Ishikawa (cell line): ENCODE data around the gene COL8A2.

Experiments
- CEBPB ChIP-seq: IDR thresholded peaks from 2 replicates; pipeline ENCODE4 v1.6.1; 2012
- CREB1 ChIP-seq: IDR thresholded peaks from 2 replicates; pipeline ENCODE4 v1.6.1; 2012; ENCODE audit warnings: low read depth
- EGR1 ChIP-seq: IDR thresholded peaks from 2 replicates; pipeline ENCODE4 v1.6.1; 2012
- EP300 ChIP-seq: IDR thresholded peaks from 2 replicates; pipeline ENCODE4 v1.6.1; 2012; ENCODE audit warnings: borderline replicate concordance
- FOXM1 ChIP-seq: IDR thresholded peaks from 2 replicates; pipeline ENCODE4 v1.6.1; 2012; ENCODE audit warnings: low read depth, borderline replicate concordance
- NFIC ChIP-seq: IDR thresholded peaks from 2 replicates; pipeline ENCODE4 v1.6.1; 2012
- RAD21 ChIP-seq: IDR thresholded peaks from 2 replicates; pipeline ENCODE4 v1.6.1; 2012; ENCODE audit warnings: low read depth
- REST ChIP-seq: IDR thresholded peaks from 2 replicates; pipeline ENCODE4 v1.6.1; 2012; ENCODE audit warnings: low read depth, mild to moderate bottlenecking
- TAF1 ChIP-seq: IDR thresholded peaks from 2 replicates; pipeline ENCODE4 v1.6.1; 2012; ENCODE audit warnings: low read depth, mild to moderate bottlenecking
- TCF12 ChIP-seq: IDR thresholded peaks from 2 replicates; pipeline ENCODE4 v1.6.1; 2012; ENCODE audit warnings: low read depth
- TEAD4 ChIP-seq: IDR thresholded peaks from 2 replicates; pipeline ENCODE4 v1.6.1; 2012
- USF1 ChIP-seq: IDR thresholded peaks from 2 replicates; pipeline ENCODE4 v1.6.1; 2012
- YY1 ChIP-seq: IDR thresholded peaks from 2 replicates; pipeline ENCODE4 v1.6.1; 2012; ENCODE audit warnings: low read depth
- ZBTB7A ChIP-seq: IDR thresholded peaks from 2 replicates; pipeline ENCODE4 v1.6.1; 2012; ENCODE audit warnings: low read depth
- TF ChIP-seq, protein P1 (sequence below): IDR thresholded peaks from 2 replicates; pipeline ENCODE4 v1.6.1; 2012

COL8A2 gene

GRCh38 chr1:36092166-36092797 lies 32.7 kb downstream of the COL8A2 start:
- no peak for TF ChIP-seq TAF1
- no peak for TF ChIP-seq USF1
- TF ChIP-seq CEBPB: no peak
- TF ChIP-seq, protein P1, sequence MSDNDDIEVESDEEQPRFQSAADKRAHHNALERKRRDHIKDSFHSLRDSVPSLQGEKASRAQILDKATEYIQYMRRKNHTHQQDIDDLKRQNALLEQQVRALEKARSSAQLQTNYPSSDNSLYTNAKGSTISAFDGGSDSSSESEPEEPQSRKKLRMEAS: no peak
- TF ChIP-seq RAD21: no peak
- TF ChIP-seq EGR1: no peak
- TF ChIP-seq YY1: no peak
- TF ChIP-seq FOXM1: no peak
- TF ChIP-seq ZBTB7A: no peak
- TF ChIP-seq NFIC: no peak
- TF ChIP-seq REST: no peak
- no peak for TF ChIP-seq EP300
- no peak for TF ChIP-seq CREB1
- no peak for TF ChIP-seq TCF12
- no peak for TF ChIP-seq TEAD4

DNA sequence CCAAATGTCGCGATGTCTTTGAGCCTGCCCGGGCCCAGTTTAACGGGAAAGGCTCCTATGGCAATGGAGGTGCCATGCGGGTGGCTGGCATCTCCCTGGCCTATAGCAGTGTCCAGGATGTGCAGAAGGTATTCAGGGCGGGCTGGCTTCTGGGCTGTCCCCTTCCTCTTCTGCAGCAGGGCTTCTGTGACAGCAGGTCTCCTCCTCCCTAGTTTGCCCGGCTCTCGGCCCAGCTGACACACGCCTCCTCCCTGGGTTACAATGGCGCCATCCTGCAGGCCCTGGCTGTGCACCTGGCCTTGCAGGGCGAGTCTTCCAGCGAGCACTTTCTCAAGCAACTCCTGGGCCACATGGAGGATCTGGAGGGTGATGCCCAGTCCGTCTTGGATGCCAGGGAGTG lies 33.3 kb downstream of the COL8A2 start:
- TF ChIP-seq TAF1: no peak
- no peak for TF ChIP-seq FOXM1
- no peak for TF ChIP-seq RAD21
- TF ChIP-seq, protein P1: no peak
- TF ChIP-seq CREB1: no peak
- no peak for TF ChIP-seq USF1
- TF ChIP-seq YY1: no peak
- TF ChIP-seq CEBPB: no peak
- no peak for TF ChIP-seq EGR1
- TF ChIP-seq TEAD4: no peak
- TF ChIP-seq EP300: no peak
- no peak for TF ChIP-seq ZBTB7A
- no peak for TF ChIP-seq NFIC
- no peak for TF ChIP-seq REST
- TF ChIP-seq TCF12: no peak

- TF ChIP-seq EGR1: no peak
- TF ChIP-seq RAD21: no peak
- TF ChIP-seq NFIC: no peak
- no peak for TF ChIP-seq EP300
Measured at GRCh38 chr1:36091141-36091540, 33.9 kb downstream of the COL8A2 start.

GRCh38 chr1:36089393-36090121 lies 35.5 kb downstream of the COL8A2 start:
- TF ChIP-seq, protein P1: peak; percentile 53
- TF ChIP-seq CREB1 (no peak), TEAD4 (peak; percentile 79), TAF1 (no peak), TCF12 (no peak), ZBTB7A (no peak), EGR1 (peak; percentile 43; the same call in 1 of the 2 replicates), EP300 (no peak), NFIC (no peak)

GRCh38 chr1:36088577-36089392 lies 36.2 kb downstream of the COL8A2 start, which contains the start of gene ADPRS:
TSS of gene ADPRS (plus strand) at chr1:36088892. CDS start at chr1:36088905, 13 bp downstream.
- TF ChIP-seq TCF12 (peak; percentile 73; the same call in 1 of the 2 replicates), CREB1 (peak; percentile 83), FOXM1 (no peak), EP300 (peak; percentile 48; the same call in 1 of the 2 replicates), USF1 (no peak), ZBTB7A (peak; percentile 72), REST (no peak), EGR1 (peak; percentile 61; the same call in 1 of the 2 replicates), NFIC (no peak), RAD21 (peak; percentile 38; the same call in 1 of the 2 replicates), YY1 (peak; percentile 97), TEAD4 (no peak; the same call in 1 of the 2 replicates), TAF1 (peak; percentile 97), CEBPB (no peak; the same call in 1 of the 2 replicates)
- TF ChIP-seq, protein P1: peak; percentile 94
